T-helper 9 cell (primary cell): ENCODE results near the gene DOK3.
A peak's percentile ranks its signal among the peaks of the same experiment; 100 is the strongest.

Experiments
- DNase-seq: peaks from one replicate; pipeline ENCODE4 v3.0.0-alpha.2; 2020
- total RNA-seq, 2 donors: gene quantifications; one replicate each; lab custom pipeline; 2026; lab: John Stamatoyannopoulos, UW

The DOK3 gene
- total RNA-seq: 0.48 to 1.3 reads per million in 2 donors

GRCh38 chr5:177509381-177509951, at the start of gene DOK3:
Gene DOK3, minus strand, starts transcription at chr5:177509826. Its CDS starts 286 bp downstream, at chr5:177509540.
- no peak for DNase-seq

GRCh38 chr5:177557796-177558195, 48.2 kb upstream of the DOK3 start:
- DNase-seq: no peak

GRCh38 chr5:177557041-177557647, 47.5 kb upstream of the DOK3 start:
- no peak for DNase-seq

GRCh38 chr5:177555665-177556064, 46.0 kb upstream of the DOK3 start:
- no peak for DNase-seq

- no peak for DNase-seq
These were observed 45.6 kb upstream of the DOK3 start for GRCh38 chr5:177555228-177555627.

- DNase-seq: peak; percentile 93
These were observed 45.0 kb upstream of the DOK3 start, which contains the start of gene FAM193B for GRCh38 chr5:177554474-177555111. Gene FAM193B, minus strand, starts transcription at chr5:177554563. Its CDS starts 105 bp downstream, at chr5:177554458.

- DNase-seq: peak; percentile 35
These were observed 44.2 kb upstream of the DOK3 start for GRCh38 chr5:177553671-177554429.

GRCh38 chr5:177552839-177553455, 43.3 kb upstream of the DOK3 start:
- no peak for DNase-seq

- DNase-seq: no peak
These were observed 40.5 kb upstream of the DOK3 start for GRCh38 chr5:177550122-177550521.

- DNase-seq: no peak
These were observed 38.9 kb upstream of the DOK3 start for GRCh38 chr5:177548495-177548894.

- no peak for DNase-seq
These were observed 38.1 kb upstream of the DOK3 start for GRCh38 chr5:177547736-177548135.

GRCh38 chr5:177546258-177546741, 36.7 kb upstream of the DOK3 start:
- DNase-seq: no peak

GRCh38 chr5:177545487-177546257, 36.0 kb upstream of the DOK3 start:
- no peak for DNase-seq

GRCh38 chr5:177542816-177543465, 33.3 kb upstream of the DOK3 start:
- DNase-seq: no peak

GRCh38 chr5:177540438-177540837, 30.8 kb upstream of the DOK3 start:
- no peak for DNase-seq

- DNase-seq: no peak
These were observed 29.8 kb upstream of the DOK3 start for GRCh38 chr5:177539411-177539810.

- DNase-seq: no peak
These were observed 29.2 kb upstream of the DOK3 start for GRCh38 chr5:177538876-177539275.

- no peak for DNase-seq
These were observed 28.0 kb upstream of the DOK3 start for GRCh38 chr5:177537389-177538361.

GRCh38 chr5:177536386-177536785, 26.8 kb upstream of the DOK3 start:
- no peak for DNase-seq

- DNase-seq: no peak
These were observed 25.5 kb upstream of the DOK3 start for GRCh38 chr5:177535125-177535524.
